Hepatocyte (in vitro differentiated cells): ENCODE measurements around the gene TMEM238L. TPM values are rescaled to one million over a fixed set of nuclear protein-coding genes. Genes with fewer than 3 reads are reported as not detected.

Source experiments
- DNase-seq: peaks from one replicate; pipeline ENCODE4 v3.0.0-alpha.2; 2016; ENCODE audit warnings: low spot score
- H2AFZ ChIP-seq: fragments of 200-600 bp; sonication (generic); 2 replicates; pipeline ENCODE4 v1.6.0; 2016; ENCODE audit warnings: antibody characterized with exemption, mild to moderate bottlenecking
- H3K27ac ChIP-seq: fragments of 200-600 bp; sonication (generic); 2 replicates; pipeline ENCODE4 v1.5.1; 2016; ENCODE audit warnings: mild to moderate bottlenecking
- H3K27me3 ChIP-seq: fragments of 200-600 bp; sonication (generic); 2 replicates; pipeline ENCODE4 v1.6.1; 2016
- H3K36me3 ChIP-seq: fragments of 200-600 bp; sonication (generic); replicated peaks from 2 replicates; pipeline ENCODE4 v1.5.1; 2016; ENCODE audit warnings: low read depth; ENCODE audit not compliant: insufficient read depth
- H3K4me1 ChIP-seq: fragments of 200-600 bp; sonication (generic); 2 replicates; pipeline ENCODE4 v1.5.1; 2016; ENCODE audit warnings: mild to moderate bottlenecking, moderate library complexity; ENCODE audit not compliant: insufficient read depth
- H3K4me2 ChIP-seq: fragments of 200-600 bp; sonication (generic); 2 replicates; pipeline ENCODE4 v1.6.0; 2016
- H3K4me3 ChIP-seq: fragments of 200-600 bp; sonication (generic); 2 replicates; pipeline ENCODE4 v1.5.1; 2016; ENCODE audit warnings: mild to moderate bottlenecking
- H3K79me2 ChIP-seq: fragments of 200-600 bp; sonication (generic); 2 replicates; pipeline ENCODE4 v1.6.0; 2017; ENCODE audit warnings: mild to moderate bottlenecking
- H3K9me2 ChIP-seq: fragments of 200-600 bp; sonication (generic); replicated peaks from 2 replicates; pipeline ENCODE4 v1.6.0; 2017; ENCODE audit warnings: mild to moderate bottlenecking; ENCODE audit not compliant: insufficient read depth
- H3K9me3 ChIP-seq: fragments of 200-600 bp; sonication (generic); 2 replicates; pipeline ENCODE4 v1.5.1; 2016; ENCODE audit warnings: low read depth, mild to moderate bottlenecking
- H4K20me1 ChIP-seq: fragments of 200-600 bp; sonication (generic); 2 replicates; pipeline ENCODE4 v1.6.0; 2016; ENCODE audit warnings: mild to moderate bottlenecking; ENCODE audit not compliant: insufficient read depth, poor library complexity, severe bottlenecking
- EZH2 ChIP-seq: fragments of 200-600 bp; sonication (generic); IDR thresholded peaks from 2 replicates; pipeline ENCODE4 v1.6.1; 2016; ENCODE audit warnings: antibody characterized with exemption, mild to moderate bottlenecking, borderline replicate concordance
- EZH2phosphoT487 ChIP-seq: fragments of 200-600 bp; sonication (generic); IDR thresholded peaks from one replicate; pipeline ENCODE4 v1.6.1; 2018; ENCODE audit warnings: antibody characterized with exemption, mild to moderate bottlenecking, low read depth, moderate library complexity; ENCODE audit not compliant: unreplicated experiment, severe bottlenecking
- WGBS: methylation state at CpG from one replicate; pipeline ENCODE4 v1.1.6; 2016; ENCODE audit warnings: low lambda C conversion rate; ENCODE audit errors: missing lambda C conversion rate; 5-methylcytosine and 5-hydroxymethylcytosine counted together
- polyA plus RNA-seq: library from polyadenylated mRNA; unstranded; fragments of >200 nt; fragmentation: Nextera tagmentation; extraction: Ambion mirVana; gene quantifications from 2 replicates; pipeline ENCODE4 v1.2.1, GENCODE V29; 2016
- total RNA-seq: library from RNA; depleted of rRNA; stranded (reverse); fragments of >200 nt; gene quantifications from 2 replicates; pipeline ENCODE4 v1.2.3, GENCODE V29; 2014
- TF ChIP-seq, protein P1 (sequence below): fragments of 200-600 bp; sonication (generic); IDR thresholded peaks from 2 replicates; pipeline ENCODE4 v1.5.1; 2016; ENCODE audit warnings: antibody characterized with exemption, mild to moderate bottlenecking; ENCODE audit not compliant: poor library complexity

The TMEM238L gene
- total and polyA plus RNA-seq, 2 experiments from 2014 or later = 1.3 to 1.5 TPM

GRCh38 chr17:10793256-10793655 lies 10.6 kb downstream of the TMEM238L start:
- H3K4me1 ChIP-seq = peaks cover 14% of the 10 kb centered on the region
- H3K9me3 ChIP-seq = no peaks in the 10 kb centered on the region
- H3K27me3 ChIP-seq = no peaks in the 10 kb centered on the region
- TF ChIP-seq EZH2 (no peak), EZH2phosphoT487 (no peak)
- TF ChIP-seq, protein P1, sequence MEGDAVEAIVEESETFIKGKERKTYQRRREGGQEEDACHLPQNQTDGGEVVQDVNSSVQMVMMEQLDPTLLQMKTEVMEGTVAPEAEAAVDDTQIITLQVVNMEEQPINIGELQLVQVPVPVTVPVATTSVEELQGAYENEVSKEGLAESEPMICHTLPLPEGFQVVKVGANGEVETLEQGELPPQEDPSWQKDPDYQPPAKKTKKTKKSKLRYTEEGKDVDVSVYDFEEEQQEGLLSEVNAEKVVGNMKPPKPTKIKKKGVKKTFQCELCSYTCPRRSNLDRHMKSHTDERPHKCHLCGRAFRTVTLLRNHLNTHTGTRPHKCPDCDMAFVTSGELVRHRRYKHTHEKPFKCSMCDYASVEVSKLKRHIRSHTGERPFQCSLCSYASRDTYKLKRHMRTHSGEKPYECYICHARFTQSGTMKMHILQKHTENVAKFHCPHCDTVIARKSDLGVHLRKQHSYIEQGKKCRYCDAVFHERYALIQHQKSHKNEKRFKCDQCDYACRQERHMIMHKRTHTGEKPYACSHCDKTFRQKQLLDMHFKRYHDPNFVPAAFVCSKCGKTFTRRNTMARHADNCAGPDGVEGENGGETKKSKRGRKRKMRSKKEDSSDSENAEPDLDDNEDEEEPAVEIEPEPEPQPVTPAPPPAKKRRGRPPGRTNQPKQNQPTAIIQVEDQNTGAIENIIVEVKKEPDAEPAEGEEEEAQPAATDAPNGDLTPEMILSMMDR = no peak
- H3K4me3 ChIP-seq = no peak overlapping the region
- H3K4me2 ChIP-seq = no peak overlapping the region
- H3K79me2 ChIP-seq = no peaks in the 10 kb centered on the region
- no peaks in the 10 kb centered on the region for H3K36me3 ChIP-seq
- no peak overlapping the region for H2AFZ ChIP-seq
- peak overlapping the region; percentile 18 for H3K27ac ChIP-seq
- no peak for DNase-seq
- no peaks in the 10 kb centered on the region for H3K9me2 ChIP-seq
- H4K20me1 ChIP-seq = no peaks in the 10 kb centered on the region
- WGBS = 92% methylated on average over 7 of the region's 7 CpGs

GRCh38 chr17:10792151-10792550 lies 11.7 kb downstream of the TMEM238L start:
- peaks cover 4% of the 10 kb centered on the region for H3K4me1 ChIP-seq
- H3K4me3 ChIP-seq = no peak overlapping the region
- TF ChIP-seq EZH2 (no peak), EZH2phosphoT487 (no peak)
- TF ChIP-seq, protein P1 = no peak
- H4K20me1 ChIP-seq = no peaks in the 10 kb centered on the region
- H3K9me3 ChIP-seq = no peaks in the 10 kb centered on the region
- no peak overlapping the region for H3K27ac ChIP-seq
- no peaks in the 10 kb centered on the region for H3K27me3 ChIP-seq
- H3K36me3 ChIP-seq = no peaks in the 10 kb centered on the region
- no peak overlapping the region for H3K4me2 ChIP-seq
- no peaks in the 10 kb centered on the region for H3K9me2 ChIP-seq
- 75% methylated on average over 8 of the region's 8 CpGs for WGBS
- H3K79me2 ChIP-seq = no peaks in the 10 kb centered on the region
- no peak for DNase-seq
- no peak overlapping the region for H2AFZ ChIP-seq

DNA sequence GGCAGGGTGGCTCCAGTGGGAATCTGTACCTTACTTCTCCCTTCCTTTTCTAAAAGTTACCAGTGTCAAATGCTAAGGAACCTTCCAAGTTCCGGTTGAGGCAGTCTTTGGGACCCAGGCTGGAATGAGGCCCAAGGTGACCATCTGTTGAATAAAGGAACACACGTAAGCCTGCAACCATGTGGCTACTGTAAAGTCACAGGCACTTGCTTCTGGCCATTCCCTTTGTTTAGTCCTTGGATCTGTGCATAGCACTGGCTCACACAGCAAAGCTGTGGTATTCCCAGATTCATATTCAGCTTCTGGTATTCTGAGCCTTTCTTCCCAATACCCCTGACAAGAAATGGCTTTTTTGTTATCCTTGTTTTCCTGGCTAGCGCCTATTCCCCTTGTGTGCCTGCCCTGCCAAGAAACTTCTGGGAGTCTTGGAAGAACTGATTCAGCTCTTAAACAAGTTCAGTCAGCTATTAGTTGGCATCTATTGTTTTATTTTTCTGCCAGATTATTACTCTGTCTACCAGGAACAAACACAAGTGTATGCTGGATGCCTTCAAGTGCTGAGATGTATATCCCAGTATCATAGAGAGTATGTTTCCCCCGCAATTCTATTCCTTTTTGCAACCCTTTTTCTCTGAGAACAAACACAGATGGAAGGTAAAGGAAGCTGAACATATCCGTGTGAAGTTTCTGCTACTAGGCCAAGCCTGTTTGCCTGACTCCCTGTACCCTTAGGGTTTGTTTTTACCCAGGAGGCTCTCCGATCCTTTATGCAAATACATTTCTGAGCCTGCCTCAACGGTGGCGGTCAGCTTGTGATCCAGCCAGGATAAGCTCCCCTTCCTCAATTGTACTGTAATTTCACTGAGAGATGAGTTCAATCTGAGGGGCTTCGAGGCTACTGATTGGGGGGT lies 13.2 kb downstream of the TMEM238L start:
- WGBS = 71% methylated on average over 9 of the region's 9 CpGs
- H3K4me1 ChIP-seq = peaks cover 4% of the 10 kb centered on the region
- DNase-seq = no peak

More for the DNA sequence above, 13.2 kb downstream of the TMEM238L start:
- Histone ChIP-seq H3K4me3 (no peak overlapping the region), H3K9me2 (no peaks in the 10 kb centered on the region), H3K36me3 (no peaks in the 10 kb centered on the region), H3K27me3 (no peaks in the 10 kb centered on the region), H3K4me2 (no peak overlapping the region), H3K79me2 (no peaks in the 10 kb centered on the region), H2AFZ (no peak overlapping the region), H3K9me3 (no peaks in the 10 kb centered on the region), H4K20me1 (no peaks in the 10 kb centered on the region), H3K27ac (peak overlapping the region; percentile 9)
- TF ChIP-seq EZH2phosphoT487 = no peak
- TF ChIP-seq, protein P1 = no peak
- TF ChIP-seq EZH2 = no peak
